HepG2 (cell line): ENCODE results near the gene PNLIPRP3. TPM values are rescaled to one million over a fixed set of nuclear protein-coding genes. Genes with fewer than 3 reads are reported as not detected.

Source experiments
- KIAA2018 ChIP-seq: sonication (generic); formaldehyde crosslinking; IDR thresholded peaks from 2 replicates; pipeline ENCODE4 v1.5.0; 2020; ENCODE audit warnings: mild to moderate bottlenecking, missing genetic modification reagents, borderline replicate concordance
- MEF2D ChIP-seq: sonication (generic); formaldehyde crosslinking; IDR thresholded peaks from 2 replicates; pipeline ENCODE4 v1.5.1; 2020; ENCODE audit warnings: mild to moderate bottlenecking, missing genetic modification reagents
- TOPORS ChIP-seq: sonication (generic); formaldehyde crosslinking; IDR thresholded peaks from 2 replicates; pipeline ENCODE4 v1.8.0; 2023; ENCODE audit warnings: mild to moderate bottlenecking, missing genetic modification reagents
- ZNF329 ChIP-seq: sonication (generic); formaldehyde crosslinking; IDR thresholded peaks from 2 replicates; pipeline ENCODE4 v1.9.0; 2021; ENCODE audit warnings: low read depth, mild to moderate bottlenecking, missing genetic modification reagents
- ZNF572 ChIP-seq: sonication (generic); formaldehyde crosslinking; IDR thresholded peaks from 2 replicates; pipeline ENCODE4 v1.5.1; 2020; ENCODE audit warnings: mild to moderate bottlenecking, missing genetic modification reagents
- ZNF782 ChIP-seq: sonication (generic); formaldehyde crosslinking; IDR thresholded peaks from 2 replicates; pipeline ENCODE4 v1.4.0; 2020; ENCODE audit warnings: missing genetic modification reagents, mild to moderate bottlenecking, borderline replicate concordance
- polyA plus RNA-seq, 8 experiments: library from polyadenylated mRNA; depleted of rRNA in 3 of 8; stranded (reverse) in 7 of 8; unstranded in 1 of 8; fragments of >200 nt; fragmentation: Illumina TruSeq in 4 of 8; extraction: Trizol in 4 of 8; gene quantifications; 2 replicates each; pipeline versions ENCODE4 v1.2.1 to v1.2.3, GENCODE V29; 2011 to 2016; ENCODE audit warnings: low read depth in 4 of 8, missing spikeins in 1 of 8, mixed read lengths in 1 of 8; ENCODE audit not compliant: insufficient read depth in 1 of 8
- total RNA-seq, 5 experiments: library from RNA; depleted of rRNA; stranded (reverse); fragments of >200 nt; fragmentation: Illumina TruSeq; extraction: Trizol; gene quantifications; 2 replicates each; pipeline ENCODE4 v1.2.3, GENCODE V29; 2016; ENCODE audit warnings: low read depth in 1 of 5
- TF ChIP-seq, protein P1 (sequence below): IDR thresholded peaks from 2 replicates; pipeline ENCODE4 v1.6.1; 2012; ENCODE audit warnings: low read length, improper control_type of control experiment

PNLIPRP3 gene
- total and polyA plus RNA-seq, 2 of the 13 experiments (the other 11 are each of a cell fraction or from before 2014, with no cell fraction given): not detected

DNA sequence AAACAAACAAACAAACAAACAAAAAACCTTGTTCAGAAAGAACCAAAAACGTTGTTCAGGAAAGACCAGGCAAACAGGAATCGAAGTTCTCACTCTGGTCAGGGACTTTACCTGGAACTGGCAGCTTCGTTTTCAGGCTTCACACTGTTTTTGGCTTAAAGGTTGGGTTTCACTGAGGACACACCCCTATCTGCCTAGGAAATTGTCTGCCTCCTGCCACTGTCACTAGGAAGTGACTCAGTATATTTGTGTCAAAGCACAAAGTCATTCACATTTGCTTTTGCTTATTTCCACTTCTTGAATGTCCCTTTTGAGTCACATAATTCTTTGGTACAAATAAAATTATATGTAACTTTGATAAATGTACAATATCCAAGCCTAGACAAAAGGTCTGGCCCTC lies 37.9 kb downstream of the PNLIPRP3 start (continued):
- TF ChIP-seq KIAA2018 (no peak), ZNF572 (CRISPR knock-in tag) (no peak), TOPORS (CRISPR knock-in tag) (no peak), ZNF329 (no peak), MEF2D (CRISPR knock-in tag) (no peak), ZNF782 (CRISPR knock-in tag) (no peak)
- TF ChIP-seq, protein P1, sequence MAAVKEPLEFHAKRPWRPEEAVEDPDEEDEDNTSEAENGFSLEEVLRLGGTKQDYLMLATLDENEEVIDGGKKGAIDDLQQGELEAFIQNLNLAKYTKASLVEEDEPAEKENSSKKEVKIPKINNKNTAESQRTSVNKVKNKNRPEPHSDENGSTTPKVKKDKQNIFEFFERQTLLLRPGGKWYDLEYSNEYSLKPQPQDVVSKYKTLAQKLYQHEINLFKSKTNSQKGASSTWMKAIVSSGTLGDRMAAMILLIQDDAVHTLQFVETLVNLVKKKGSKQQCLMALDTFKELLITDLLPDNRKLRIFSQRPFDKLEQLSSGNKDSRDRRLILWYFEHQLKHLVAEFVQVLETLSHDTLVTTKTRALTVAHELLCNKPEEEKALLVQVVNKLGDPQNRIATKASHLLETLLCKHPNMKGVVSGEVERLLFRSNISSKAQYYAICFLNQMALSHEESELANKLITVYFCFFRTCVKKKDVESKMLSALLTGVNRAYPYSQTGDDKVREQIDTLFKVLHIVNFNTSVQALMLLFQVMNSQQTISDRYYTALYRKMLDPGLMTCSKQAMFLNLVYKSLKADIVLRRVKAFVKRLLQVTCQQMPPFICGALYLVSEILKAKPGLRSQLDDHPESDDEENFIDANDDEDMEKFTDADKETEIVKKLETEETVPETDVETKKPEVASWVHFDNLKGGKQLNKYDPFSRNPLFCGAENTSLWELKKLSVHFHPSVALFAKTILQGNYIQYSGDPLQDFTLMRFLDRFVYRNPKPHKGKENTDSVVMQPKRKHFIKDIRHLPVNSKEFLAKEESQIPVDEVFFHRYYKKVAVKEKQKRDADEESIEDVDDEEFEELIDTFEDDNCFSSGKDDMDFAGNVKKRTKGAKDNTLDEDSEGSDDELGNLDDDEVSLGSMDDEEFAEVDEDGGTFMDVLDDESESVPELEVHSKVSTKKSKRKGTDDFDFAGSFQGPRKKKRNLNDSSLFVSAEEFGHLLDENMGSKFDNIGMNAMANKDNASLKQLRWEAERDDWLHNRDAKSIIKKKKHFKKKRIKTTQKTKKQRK: no peak
